ENCODE data around the gene ZNF581. TPM values are rescaled to one million over a fixed set of nuclear protein-coding genes. Genes with fewer than 3 reads are reported as not detected.
A peak's percentile ranks its signal among the peaks of the same experiment; 100 is the strongest.

ZNF581 gene
- total and polyA plus RNA-seq, 4 experiments from 2014 or later = 21.2 to 28.5 (median 23.0) TPM

DNA sequence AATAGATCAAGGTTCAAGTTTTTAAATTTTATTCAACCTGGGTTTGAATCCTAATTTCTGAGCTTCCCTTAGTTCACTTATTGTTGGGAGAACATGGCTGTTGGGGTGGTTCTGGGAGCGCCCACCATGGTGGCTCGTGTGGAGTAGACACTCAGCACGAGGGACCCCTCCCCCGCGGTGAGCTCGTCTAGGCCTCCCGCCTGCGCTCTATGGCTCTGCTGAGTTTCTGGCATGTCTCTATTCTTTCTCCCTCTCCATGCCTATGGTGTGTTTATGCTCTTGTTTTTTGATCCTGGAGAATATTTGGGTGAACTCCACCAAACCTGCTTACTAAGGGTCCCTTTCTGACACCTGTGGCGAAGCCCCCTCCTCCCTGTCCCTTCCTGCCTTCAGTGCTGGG lies 30.0 kb downstream of the ZNF581 start:
- H3K36me3 Mint-ChIP-seq = peaks cover 25 to 54% of the 10 kb centered on the region in 2 donors
- H3K4me3 Mint-ChIP-seq = peak overlapping the region in 7 of 8 donors; percentile 13 to 55 (median 35)
- Histone ChIP-seq H3K36me3 (ENCODE audit: insufficient read depth, low read length) (peaks cover 35% of the 10 kb centered on the region), H3K4me3 (ENCODE audit: low read length in 2 of 2) (no peak overlapping the region), H3K27ac (ENCODE audit: low read depth, low read length) (peak overlapping the region; percentile 41), H3K4me1 (ENCODE audit: insufficient read depth, low read length) (peaks cover 50% of the 10 kb centered on the region), H3K27me3 (ENCODE audit: insufficient read depth, low read length) (no peaks in the 10 kb centered on the region), H3K9me3 (ENCODE audit: control insufficient read depth in 1 of 2, low read length in 2 of 2) (no peaks in the 10 kb centered on the region)
- peak in 1 of 5 donors; percentile 43 for DNase-seq
- CTCF ChIA-PET (ENCODE audit: partially characterized antibody) = interaction anchor here (1.0 to 1.3 kb wide), 2 partner anchors 16 to 21 kb away, joined by 3 to 4 read pairs; no protein-coding TSS in a partner anchor
- peaks cover 29 to 68% (median 47%) of the 10 kb centered on the region in 4 donors for H3K4me1 Mint-ChIP-seq
- H3K9me3 Mint-ChIP-seq = peaks cover 0 to 1% (median 0%) of the 10 kb centered on the region in 8 donors
- POLR2A ChIA-PET (ENCODE audit: partially characterized antibody) = interaction anchor here (0.9 to 2.3 kb wide), 2 partner anchors 16 to 31 kb away, joined by 5 to 17 read pairs; partner anchors contain the start of gene ZNF581
- no peaks in the 10 kb centered on the region for H3K27me3 Mint-ChIP-seq
- peak overlapping the region; percentile 73 to 96 (median 92) for H3K27ac Mint-ChIP-seq
- intact Hi-C loops (cut with micrococcal nuclease) = no loop called here

DNA sequence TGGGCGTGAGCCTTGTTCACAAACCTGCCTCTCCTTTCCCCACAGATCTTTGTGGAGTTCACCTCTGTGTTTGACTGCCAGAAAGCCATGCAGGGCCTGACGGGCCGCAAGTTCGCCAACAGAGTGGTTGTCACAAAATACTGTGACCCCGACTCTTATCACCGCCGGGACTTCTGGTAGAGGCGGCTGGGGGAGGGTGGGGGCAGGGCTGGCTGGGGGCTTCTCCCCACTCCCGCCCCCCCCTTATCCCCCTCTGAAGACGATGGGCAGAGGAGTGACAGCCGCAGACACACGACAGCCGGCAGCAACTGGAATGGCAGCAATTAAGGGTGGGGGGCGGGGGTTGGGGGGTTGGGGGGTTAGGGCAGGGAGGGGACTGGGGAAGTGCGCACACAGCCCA lies 30.4 kb downstream of the ZNF581 start:
- H3K4me3 Mint-ChIP-seq = peak overlapping the region in 7 of 8 donors; percentile 13 to 65 (median 35)
- POLR2A ChIA-PET (ENCODE audit: partially characterized antibody) = interaction anchor here (1.0 to 2.3 kb wide), 3 partner anchors 17 to 41 kb away, joined by 3 to 17 read pairs (median 7); partner anchors contain the start of gene U2AF2
- H3K9me3 ChIP-seq (ENCODE audit: control insufficient read depth in 1 of 2, low read length in 2 of 2) = no peaks in the 10 kb centered on the region
- CTCF ChIA-PET (ENCODE audit: partially characterized antibody) = interaction anchor here (1.3 kb wide), 1 partner anchor 16 kb away, joined by 4 read pairs; no protein-coding TSS in a partner anchor
- peaks cover 54% of the 10 kb centered on the region for H3K4me1 ChIP-seq (ENCODE audit: insufficient read depth, low read length)
- no peak overlapping the region for H3K4me3 ChIP-seq (ENCODE audit: low read length in 2 of 2)
- DNase-seq = no peak
- peaks cover 35% of the 10 kb centered on the region for H3K36me3 ChIP-seq (ENCODE audit: insufficient read depth, low read length)
- peak overlapping the region; percentile 41 for H3K27ac ChIP-seq (ENCODE audit: low read depth, low read length)
- peaks cover 0 to 1% (median 0%) of the 10 kb centered on the region in 8 donors for H3K9me3 Mint-ChIP-seq
- H3K36me3 Mint-ChIP-seq = peaks cover 29 to 59% of the 10 kb centered on the region in 2 donors
- peak overlapping the region; percentile 73 to 96 (median 92) for H3K27ac Mint-ChIP-seq
- no peaks in the 10 kb centered on the region for H3K27me3 Mint-ChIP-seq
- H3K4me1 Mint-ChIP-seq = peaks cover 29 to 72% (median 49%) of the 10 kb centered on the region in 4 donors
- intact Hi-C loops (cut with micrococcal nuclease) = loop anchor here (2.0 kb wide), 1 partner anchor 75 kb away; the partner anchor contains the start of gene FIZ1
- no peaks in the 10 kb centered on the region for H3K27me3 ChIP-seq (ENCODE audit: insufficient read depth, low read length)

DNA sequence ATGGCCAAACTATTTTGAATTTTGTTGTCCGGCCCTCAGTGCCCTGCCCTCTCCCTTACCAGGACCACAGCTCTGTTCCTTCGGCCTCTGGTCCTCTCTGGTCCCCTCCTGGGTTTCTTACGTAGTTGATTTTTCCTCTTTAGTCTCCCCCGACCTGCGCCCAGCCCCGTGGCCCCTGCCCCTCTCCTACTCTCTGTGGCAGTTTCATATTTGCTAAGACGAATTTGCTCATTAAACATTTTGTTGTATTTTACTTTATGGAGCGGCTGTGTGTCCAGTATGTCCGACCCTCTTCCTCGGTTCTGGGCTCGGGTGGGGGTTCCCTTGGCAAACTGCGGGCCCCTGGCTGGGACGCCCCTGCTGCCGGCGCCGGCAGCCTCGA lies 31.0 kb downstream of the ZNF581 start:
- peaks cover 35% of the 10 kb centered on the region for H3K36me3 ChIP-seq (ENCODE audit: insufficient read depth, low read length)
- Mint-ChIP-seq H3K4me3 (peak overlapping the region; percentile 12 to 65 (median 56)), H3K27me3 (no peaks in the 10 kb centered on the region), H3K9me3 (peaks cover 0 to 1% (median 0%) of the 10 kb centered on the region in 8 donors), H3K36me3 (peaks cover 29 to 60% of the 10 kb centered on the region in 2 donors), H3K4me1 (peaks cover 30 to 75% (median 51%) of the 10 kb centered on the region in 4 donors), H3K27ac (peak overlapping the region; percentile 91 to 95 (median 93))
- no peak for DNase-seq
- intact Hi-C loops (cut with micrococcal nuclease) = loop anchor here (2.0 kb wide), 1 partner anchor 76 kb away; the partner anchor contains the start of gene FIZ1
- peak overlapping the region in 1 of 2 donors; percentile 79 for H3K4me3 ChIP-seq (ENCODE audit: low read length in 2 of 2)
- H3K9me3 ChIP-seq (ENCODE audit: control insufficient read depth in 1 of 2, low read length in 2 of 2) = no peaks in the 10 kb centered on the region
- H3K4me1 ChIP-seq (ENCODE audit: insufficient read depth, low read length) = peaks cover 59% of the 10 kb centered on the region
- peak overlapping the region; percentile 94 for H3K27ac ChIP-seq (ENCODE audit: low read depth, low read length)
- H3K27me3 ChIP-seq (ENCODE audit: insufficient read depth, low read length) = no peaks in the 10 kb centered on the region
- ChIA-PET CTCF (ENCODE audit: partially characterized antibody) (no interaction called here), POLR2A (ENCODE audit: partially characterized antibody) (interaction anchor here (0.7 to 2.3 kb wide), 4 partner anchors 17 to 41 kb away, joined by 3 to 17 read pairs (median 6); partner anchors contain the start of gene U2AF2)

DNA sequence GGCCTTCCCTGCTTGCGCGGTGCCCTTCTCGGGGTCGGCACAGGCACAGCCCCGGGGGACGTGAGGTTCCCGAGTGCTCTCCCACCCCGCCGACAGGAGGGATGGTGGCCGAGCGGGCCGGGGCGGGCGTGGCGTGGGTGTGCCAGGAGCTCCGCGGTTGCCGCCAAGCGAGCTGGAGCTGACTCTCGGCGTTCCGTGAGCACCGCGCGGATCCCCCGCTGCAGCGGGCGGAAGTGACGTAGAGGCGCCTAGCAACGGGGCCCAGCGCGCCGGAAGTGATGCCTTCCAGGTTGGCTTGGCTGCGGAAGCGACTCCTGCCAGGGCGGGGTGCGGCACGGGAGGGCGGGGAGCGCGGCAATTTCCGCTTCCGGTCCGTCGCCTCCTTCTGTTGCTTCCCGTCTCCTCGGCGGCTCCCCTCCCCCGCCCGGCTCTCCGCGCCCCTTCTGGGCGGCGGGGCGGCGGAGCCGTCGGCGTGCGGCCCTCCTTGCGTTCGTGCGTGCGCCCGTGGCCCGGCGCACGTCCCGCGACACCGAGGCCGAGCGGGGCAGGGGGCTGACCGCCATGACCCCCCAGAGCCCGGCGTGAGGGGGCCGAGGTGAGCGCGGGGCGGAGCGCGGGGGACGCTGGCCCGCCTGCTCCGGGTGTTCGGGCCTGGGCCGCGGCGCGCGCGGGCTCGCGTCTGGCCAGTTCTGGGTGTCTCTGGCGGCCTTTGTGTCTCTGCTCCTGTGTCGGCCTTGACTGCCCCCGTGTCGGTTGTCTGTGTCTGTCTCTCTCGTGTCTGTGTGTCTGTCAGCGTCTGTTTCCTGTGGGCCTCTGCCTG lies 31.6 kb downstream of the ZNF581 start, which contains the start of gene EPN1:
Gene EPN1, plus strand, starts transcription at position 386 of the 820 bp plus-strand sequence. CDS start 3,402 bp downstream, outside the sequence.
- CTCF ChIA-PET (ENCODE audit: partially characterized antibody) = no interaction called here

DNA sequence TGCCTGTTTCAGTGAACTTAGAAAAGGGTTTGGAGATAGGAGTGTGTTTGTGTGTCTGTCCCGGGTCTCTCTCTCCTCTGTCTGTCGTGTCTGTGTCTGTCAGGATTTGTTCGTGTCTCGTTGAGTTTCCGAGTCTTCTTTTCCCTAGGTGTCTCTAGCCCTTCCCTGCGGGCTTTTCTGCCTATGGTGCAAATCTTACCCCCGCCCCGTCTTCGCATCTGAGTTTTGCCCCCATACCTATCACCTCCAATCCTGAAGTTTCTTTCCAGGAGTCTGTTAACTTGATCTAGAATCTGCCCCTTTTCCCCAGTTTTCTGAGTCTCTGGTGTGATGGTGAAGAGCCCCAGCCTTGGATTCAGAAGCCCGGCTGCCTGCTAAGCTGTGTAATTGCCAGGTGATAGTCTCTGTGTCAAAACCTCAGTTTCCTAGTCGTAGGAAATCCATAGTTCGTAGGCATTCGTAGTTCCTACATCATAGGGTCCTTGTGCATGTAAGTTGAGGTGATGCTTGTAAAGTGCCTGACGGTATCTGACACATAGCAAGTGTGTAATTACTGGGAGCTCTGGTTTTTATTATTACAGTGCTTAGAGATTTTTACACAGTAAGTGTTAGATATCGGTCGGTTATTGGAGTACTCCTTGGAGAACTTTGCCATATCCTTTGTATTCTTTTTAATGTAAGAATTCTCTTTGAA lies 32.4 kb downstream of the ZNF581 start:
- Histone ChIP-seq H3K9me3 (ENCODE audit: control insufficient read depth in 1 of 2, low read length in 2 of 2) (no peaks in the 10 kb centered on the region), H3K4me1 (ENCODE audit: insufficient read depth, low read length) (peaks cover 63% of the 10 kb centered on the region), H3K27me3 (ENCODE audit: insufficient read depth, low read length) (no peaks in the 10 kb centered on the region), H3K36me3 (ENCODE audit: insufficient read depth, low read length) (peaks cover 35% of the 10 kb centered on the region), H3K4me3 (ENCODE audit: low read length in 2 of 2) (peak overlapping the region; percentile 79 to 98), H3K27ac (ENCODE audit: low read depth, low read length) (peak overlapping the region; percentile 94)
- H3K27me3 Mint-ChIP-seq = no peaks in the 10 kb centered on the region
- H3K4me1 Mint-ChIP-seq = peaks cover 30 to 73% (median 52%) of the 10 kb centered on the region in 4 donors
- peak overlapping the region; percentile 94 to 100 (median 97) for H3K4me3 Mint-ChIP-seq
- no peak for DNase-seq
- POLR2A ChIA-PET (ENCODE audit: partially characterized antibody) = interaction anchor here (0.8 to 1.6 kb wide), 4 partner anchors 21 to 41 kb away, joined by 3 to 4 read pairs (median 4); partner anchors contain the start of genes U2AF2 and ZNF581
- CTCF ChIA-PET (ENCODE audit: partially characterized antibody) = no interaction called here
- H3K36me3 Mint-ChIP-seq = peaks cover 29 to 64% of the 10 kb centered on the region in 2 donors
- H3K27ac Mint-ChIP-seq = peak overlapping the region; percentile 94 to 100 (median 99)
- no peaks in the 10 kb centered on the region for H3K9me3 Mint-ChIP-seq
- intact Hi-C loops (cut with micrococcal nuclease) = loop anchor here (1.0 to 2.0 kb wide), 5 partner anchors 21 to 559 kb away; partner anchors contain the start of genes FIZ1, PPP1R12C, U2AF2 and ZNF581

More for the DNA sequence above, 31.6 kb downstream of the ZNF581 start, which contains the start of gene EPN1:
- Mint-ChIP-seq H3K9me3 (peaks cover 0 to 1% (median 0%) of the 10 kb centered on the region in 8 donors), H3K4me3 (peak within 1 kb of the TSS; percentile 94 to 100 (median 97)), H3K36me3 (peaks cover 29 to 62% of the 10 kb centered on the region in 2 donors), H3K4me1 (peaks cover 32 to 74% (median 55%) of the 10 kb centered on the region in 4 donors), H3K27me3 (no peaks in the 10 kb centered on the region), H3K27ac (peak within 1 kb of the TSS; percentile 94 to 100 (median 99))
- Histone ChIP-seq H3K4me3 (ENCODE audit: low read length in 2 of 2) (peak within 1 kb of the TSS; percentile 79 to 98), H3K4me1 (ENCODE audit: insufficient read depth, low read length) (peaks cover 63% of the 10 kb centered on the region), H3K27me3 (ENCODE audit: insufficient read depth, low read length) (no peaks in the 10 kb centered on the region), H3K27ac (ENCODE audit: low read depth, low read length) (peak within 1 kb of the TSS; percentile 94), H3K9me3 (ENCODE audit: control insufficient read depth in 1 of 2, low read length in 2 of 2) (no peaks in the 10 kb centered on the region), H3K36me3 (ENCODE audit: insufficient read depth, low read length) (peaks cover 35% of the 10 kb centered on the region)
- intact Hi-C loops (cut with micrococcal nuclease) = loop anchor here (1.0 to 2.0 kb wide), 5 partner anchors 20 to 558 kb away; partner anchors contain the start of genes FIZ1, PPP1R12C, U2AF2 and ZNF581
- DNase-seq = peak; percentile 94 to 98 (median 97)
- POLR2A ChIA-PET (ENCODE audit: partially characterized antibody) = interaction anchor here (0.7 to 2.3 kb wide), 5 partner anchors 18 to 42 kb away, joined by 3 to 17 read pairs (median 4); partner anchors contain the start of gene U2AF2

DNA sequence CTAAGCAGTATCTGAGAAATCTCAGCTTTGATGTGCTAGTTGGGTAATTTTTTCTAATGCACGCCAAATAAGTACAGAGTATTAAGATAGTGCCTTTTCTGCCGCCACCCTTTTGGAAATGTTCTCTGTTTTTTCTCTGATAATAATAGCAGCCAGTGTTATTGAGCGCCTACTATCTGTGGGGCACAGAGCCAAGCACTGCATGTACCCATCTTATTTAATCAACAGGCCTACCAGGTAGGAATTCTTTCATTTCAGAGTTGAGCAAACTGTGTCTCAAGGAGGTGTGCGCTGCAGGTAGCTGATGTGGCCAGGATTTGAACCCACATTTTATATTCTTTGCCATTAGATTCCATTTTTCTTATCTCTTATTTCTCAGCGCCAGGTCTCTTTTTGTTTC lies 32.9 kb downstream of the ZNF581 start:
- Histone ChIP-seq H3K4me3 (ENCODE audit: low read length in 2 of 2) (no peak overlapping the region), H3K9me3 (ENCODE audit: control insufficient read depth in 1 of 2, low read length in 2 of 2) (no peaks in the 10 kb centered on the region), H3K4me1 (ENCODE audit: insufficient read depth, low read length) (peaks cover 57% of the 10 kb centered on the region), H3K27me3 (ENCODE audit: insufficient read depth, low read length) (no peaks in the 10 kb centered on the region), H3K36me3 (ENCODE audit: insufficient read depth, low read length) (peaks cover 37% of the 10 kb centered on the region), H3K27ac (ENCODE audit: low read depth, low read length) (peak overlapping the region; percentile 94)
- Mint-ChIP-seq H3K27me3 (no peaks in the 10 kb centered on the region), H3K27ac (peak overlapping the region; percentile 81 to 100 (median 96)), H3K4me3 (peak overlapping the region; percentile 94 to 100 (median 97)), H3K36me3 (peaks cover 29 to 60% of the 10 kb centered on the region in 2 donors), H3K4me1 (peaks cover 27 to 72% (median 48%) of the 10 kb centered on the region in 4 donors), H3K9me3 (no peaks in the 10 kb centered on the region)
- no peak for DNase-seq
- intact Hi-C loops (cut with micrococcal nuclease) = no loop called here
- CTCF ChIA-PET (ENCODE audit: partially characterized antibody) = no interaction called here
- POLR2A ChIA-PET (ENCODE audit: partially characterized antibody) = interaction anchor here (0.8 to 1.6 kb wide), 4 partner anchors 22 to 42 kb away, joined by 3 to 4 read pairs (median 4); partner anchors contain the start of genes U2AF2 and ZNF581

All from CD4-positive, alpha-beta memory T cell (primary cell).